Activated T-helper 1 cell treated with anti-CD3 and anti-CD28 coated beads, Interleukin-12 subunit alpha, Interleukin-12 subunit beta, Interleukin-2, Interleukin-4 antibody, amounts not matched to agents 30 ng/mL and 10 ng/mL and 1 ng/mL, durations not matched to agents 14 hours and 24 hours and 36 hours (primary cell): ENCODE measurements around the gene DDX42. TPM values are rescaled to one million over a fixed set of nuclear protein-coding genes. Genes with fewer than 3 reads are reported as not detected.

Experiments used
- DNase-seq: peaks from one replicate; pipeline ENCODE4 v3.0.0; 2021; ENCODE audit warnings: low spot score
- H3K27ac Mint-ChIP-seq: one replicate; pipeline ENCODE4 v1.8.0; 2021; ENCODE audit warnings: mild to moderate bottlenecking, mixed read lengths
- H3K27me3 Mint-ChIP-seq: one replicate; pipeline ENCODE4 v1.8.0; 2022; ENCODE audit warnings: mild to moderate bottlenecking, moderate library complexity, mixed read lengths; ENCODE audit not compliant: insufficient read depth
- H3K36me3 Mint-ChIP-seq: one replicate; pipeline ENCODE4 v1.8.0; 2021; ENCODE audit warnings: low read depth, mixed read lengths
- H3K4me1 Mint-ChIP-seq: one replicate; pipeline ENCODE4 v1.8.0; 2021; ENCODE audit warnings: low read depth, mixed read lengths
- H3K4me3 Mint-ChIP-seq: one replicate; pipeline ENCODE4 v1.8.0; 2021; ENCODE audit warnings: mild to moderate bottlenecking, moderate library complexity, mixed read lengths
- H3K9me3 Mint-ChIP-seq: one replicate; pipeline ENCODE4 v1.8.0; 2021; ENCODE audit warnings: mixed read lengths
- intact Hi-C: fragments of 100-400 bp; cut with micrococcal nuclease; formaldehyde crosslinking; loops from one replicate; pipeline ENCODE4 v1.15.1; 2024
- total RNA-seq: library from RNA; stranded (reverse); gene quantifications from 2 replicates; pipeline ENCODE4 v1.2.3, GENCODE V29; 2022

DDX42 gene
- total RNA-seq, result 147 and 149 TPM in 2 replicates

- no peaks in the 10 kb centered on the region for H3K27me3 Mint-ChIP-seq
- DNase-seq, result peak; percentile 89
- H3K4me1 Mint-ChIP-seq, result peaks cover 64% of the 10 kb centered on the region
- no peaks in the 10 kb centered on the region for H3K9me3 Mint-ChIP-seq
- intact Hi-C loops, result loop anchor here (1.0 to 10.0 kb wide), 4 partner anchors 224 to 373 kb away; partner anchors contain the start of genes DCAF7 and ERN1
- H3K36me3 Mint-ChIP-seq, result peaks cover 27% of the 10 kb centered on the region
- peak within 1 kb of the TSS; percentile 96 for H3K4me3 Mint-ChIP-seq
- peak within 1 kb of the TSS; percentile 100 for H3K27ac Mint-ChIP-seq
These were observed at the start of gene DDX42 for GRCh38 chr17:63774141-63774968. DDX42 (plus strand) TSS chr17:63774170; CDS start chr17:63787050, 12,880 bp downstream.

GRCh38 chr17:63735691-63736090 lies 38.3 kb upstream of the DDX42 start:
- H3K27ac Mint-ChIP-seq, result no peak overlapping the region
- H3K4me1 Mint-ChIP-seq, result peaks cover 14% of the 10 kb centered on the region
- H3K9me3 Mint-ChIP-seq, result no peaks in the 10 kb centered on the region
- intact Hi-C loops, result no loop called here
- no peaks in the 10 kb centered on the region for H3K27me3 Mint-ChIP-seq
- no peak overlapping the region for H3K4me3 Mint-ChIP-seq
- H3K36me3 Mint-ChIP-seq, result peaks cover 6% of the 10 kb centered on the region
- DNase-seq, result no peak

GRCh38 chr17:63740464-63741142 lies 33.4 kb upstream of the DDX42 start:
- no peak for DNase-seq
- intact Hi-C loops, result loop anchor here (1.0 to 10.0 kb wide), 9 partner anchors 12 to 1676 kb away; partner anchors contain the start of genes CCDC47, DCAF7, FTSJ3 and MAP3K3
- peak overlapping the region; percentile 98 for H3K4me3 Mint-ChIP-seq

GRCh38 chr17:63741143-63741407 lies 32.9 kb upstream of the DDX42 start:
- Mint-ChIP-seq H3K27me3 (no peaks in the 10 kb centered on the region), H3K36me3 (peaks cover 17% of the 10 kb centered on the region), H3K4me3 (peak overlapping the region; percentile 98), H3K9me3 (no peaks in the 10 kb centered on the region), H3K27ac (peak overlapping the region; percentile 97), H3K4me1 (peaks cover 25% of the 10 kb centered on the region)
- no peak for DNase-seq
- intact Hi-C loops, result loop anchor here (1.0 to 10.0 kb wide), 9 partner anchors 11 to 1676 kb away; partner anchors contain the start of genes CCDC47, DCAF7, FTSJ3 and MAP3K3

More at GRCh38 chr17:63740464-63741142, 33.4 kb upstream of the DDX42 start:
- Mint-ChIP-seq H3K27me3 (no peaks in the 10 kb centered on the region), H3K36me3 (peaks cover 13% of the 10 kb centered on the region), H3K4me1 (peaks cover 25% of the 10 kb centered on the region), H3K9me3 (no peaks in the 10 kb centered on the region), H3K27ac (peak overlapping the region; percentile 97)

- Mint-ChIP-seq H3K4me1 (peaks cover 25% of the 10 kb centered on the region), H3K4me3 (peak within 1 kb of the TSS; percentile 98), H3K27ac (peak within 1 kb of the TSS; percentile 97), H3K9me3 (no peaks in the 10 kb centered on the region), H3K36me3 (peaks cover 20% of the 10 kb centered on the region), H3K27me3 (no peaks in the 10 kb centered on the region)
- intact Hi-C loops, result loop anchor here (1.0 to 10.0 kb wide), 9 partner anchors 11 to 1677 kb away; partner anchors contain the start of genes CCDC47, DCAF7, FTSJ3 and MAP3K3
- DNase-seq, result peak; percentile 99
These were observed 32.4 kb upstream of the DDX42 start, which contains the start of gene STRADA for GRCh38 chr17:63741408-63742173. STRADA (minus strand) TSS chr17:63741799; CDS start chr17:63728369, 13,430 bp downstream.

GRCh38 chr17:63751806-63752205 lies 22.2 kb upstream of the DDX42 start:
- DNase-seq, result no peak
- peak overlapping the region; percentile 83 for H3K27ac Mint-ChIP-seq
- no peaks in the 10 kb centered on the region for H3K9me3 Mint-ChIP-seq
- H3K4me3 Mint-ChIP-seq, result peak overlapping the region; percentile 46
- no peaks in the 10 kb centered on the region for H3K27me3 Mint-ChIP-seq
- intact Hi-C loops, result loop anchor here (1.0 kb wide), 1 partner anchor 11 kb away; the partner anchor contains the start of gene STRADA
- H3K4me1 Mint-ChIP-seq, result peaks cover 16% of the 10 kb centered on the region
- peaks cover 38% of the 10 kb centered on the region for H3K36me3 Mint-ChIP-seq

GRCh38 chr17:63752707-63753106 lies 21.3 kb upstream of the DDX42 start:
- H3K4me1 Mint-ChIP-seq, result peaks cover 16% of the 10 kb centered on the region
- H3K27ac Mint-ChIP-seq, result peak overlapping the region; percentile 71
- H3K9me3 Mint-ChIP-seq, result no peaks in the 10 kb centered on the region
- no peak overlapping the region for H3K4me3 Mint-ChIP-seq
- H3K36me3 Mint-ChIP-seq, result peaks cover 36% of the 10 kb centered on the region
- DNase-seq, result no peak
- H3K27me3 Mint-ChIP-seq, result no peaks in the 10 kb centered on the region
- intact Hi-C loops, result loop anchor here (1.0 kb wide), 1 partner anchor 11 kb away; the partner anchor contains the start of gene STRADA

- H3K4me1 Mint-ChIP-seq, result peaks cover 15% of the 10 kb centered on the region
- H3K4me3 Mint-ChIP-seq, result no peak overlapping the region
- DNase-seq, result no peak
- peak overlapping the region; percentile 71 for H3K27ac Mint-ChIP-seq
- no peaks in the 10 kb centered on the region for H3K9me3 Mint-ChIP-seq
- H3K27me3 Mint-ChIP-seq, result no peaks in the 10 kb centered on the region
- intact Hi-C loops, result no loop called here
- peaks cover 40% of the 10 kb centered on the region for H3K36me3 Mint-ChIP-seq
These were observed 20.8 kb upstream of the DDX42 start for GRCh38 chr17:63753215-63753614.

- H3K36me3 Mint-ChIP-seq, result peaks cover 40% of the 10 kb centered on the region
- H3K9me3 Mint-ChIP-seq, result no peaks in the 10 kb centered on the region
- H3K4me3 Mint-ChIP-seq, result no peak overlapping the region
- peaks cover 10% of the 10 kb centered on the region for H3K4me1 Mint-ChIP-seq
- intact Hi-C loops, result no loop called here
- H3K27ac Mint-ChIP-seq, result no peak overlapping the region
- DNase-seq, result no peak
- H3K27me3 Mint-ChIP-seq, result no peaks in the 10 kb centered on the region
These were observed 19.9 kb upstream of the DDX42 start for GRCh38 chr17:63754046-63754445.

- no peaks in the 10 kb centered on the region for H3K27me3 Mint-ChIP-seq
- H3K4me1 Mint-ChIP-seq, result peaks cover 9% of the 10 kb centered on the region
- DNase-seq, result no peak
- no peaks in the 10 kb centered on the region for H3K9me3 Mint-ChIP-seq
- peaks cover 49% of the 10 kb centered on the region for H3K36me3 Mint-ChIP-seq
- no peak overlapping the region for H3K4me3 Mint-ChIP-seq
- H3K27ac Mint-ChIP-seq, result no peak overlapping the region
- intact Hi-C loops, result no loop called here
These were observed 15.5 kb upstream of the DDX42 start for GRCh38 chr17:63758428-63758827.

GRCh38 chr17:63760771-63761539 lies 13.0 kb upstream of the DDX42 start:
- no peak for DNase-seq
- H3K27me3 Mint-ChIP-seq, result no peaks in the 10 kb centered on the region
- intact Hi-C loops, result no loop called here
- H3K9me3 Mint-ChIP-seq, result no peaks in the 10 kb centered on the region
- no peak overlapping the region for H3K4me3 Mint-ChIP-seq
- H3K27ac Mint-ChIP-seq, result peak overlapping the region; percentile 59
- peaks cover 17% of the 10 kb centered on the region for H3K4me1 Mint-ChIP-seq
- peaks cover 57% of the 10 kb centered on the region for H3K36me3 Mint-ChIP-seq
